Stimulated activated CD4-positive, alpha-beta T cell treated with anti-CD3 and anti-CD28 coated beads, Interleukin-1b, Interleukin-23, amount 100 ng/mL, for 48 hours (primary cell): ENCODE results near the gene CELA3A.
"Not testable (repeated sequence)": the region's sequence is repeated elsewhere in the genome, so short reads cannot be mapped to it uniquely, and the experiment has no call there.

Experiments used
- DNase-seq: peaks from one replicate; pipeline ENCODE4 v3.0.0-alpha.2; 2020

CELA3A gene

GRCh38 chr1:22021061-22021460 lies 19.6 kb downstream of the CELA3A start:
- DNase-seq = no peak

GRCh38 chr1:22024485-22025367 lies 23.3 kb downstream of the CELA3A start:
- peak; percentile 86 for DNase-seq

- peak; percentile 90 for DNase-seq
Measured at GRCh38 chr1:22025368-22026155, 24.1 kb downstream of the CELA3A start.

GRCh38 chr1:22026924-22027289 lies 25.4 kb downstream of the CELA3A start:
- DNase-seq = no peak

GRCh38 chr1:22030057-22030456 lies 28.6 kb downstream of the CELA3A start:
- DNase-seq = no peak

- no peak for DNase-seq
Measured at GRCh38 chr1:22030473-22030872, 29.0 kb downstream of the CELA3A start.

GRCh38 chr1:22031214-22031962 lies 29.9 kb downstream of the CELA3A start:
- DNase-seq = peak; percentile 65

GRCh38 chr1:22034834-22035233 lies 33.4 kb downstream of the CELA3A start:
- not testable (repeated sequence) for DNase-seq

- no peak for DNase-seq
Measured at GRCh38 chr1:22037520-22037919, 36.1 kb downstream of the CELA3A start.

- DNase-seq = no peak
Measured at GRCh38 chr1:22038036-22038435, 36.6 kb downstream of the CELA3A start.

GRCh38 chr1:22039594-22040285 lies 38.3 kb downstream of the CELA3A start:
- peak; percentile 91 for DNase-seq

GRCh38 chr1:22040286-22040623 lies 38.8 kb downstream of the CELA3A start:
- DNase-seq = no peak

GRCh38 chr1:22041505-22041904 lies 40.0 kb downstream of the CELA3A start:
- no peak for DNase-seq

GRCh38 chr1:22043198-22043769 lies 41.8 kb downstream of the CELA3A start:
- DNase-seq = no peak

- no peak for DNase-seq
Measured at GRCh38 chr1:22044690-22045420, 43.4 kb downstream of the CELA3A start.

GRCh38 chr1:22045604-22046228 lies 44.3 kb downstream of the CELA3A start:
- DNase-seq = no peak

GRCh38 chr1:22048351-22049192 lies 47.1 kb downstream of the CELA3A start:
- peak; percentile 67 for DNase-seq

- DNase-seq = no peak
Measured at GRCh38 chr1:22050330-22050729, 48.9 kb downstream of the CELA3A start.

- no peak for DNase-seq
Measured at GRCh38 chr1:22051607-22052114, 50.2 kb downstream of the CELA3A start.
